Tibial nerve (tissue), 4 donors: ENCODE measurements around the gene ATXN1L. TPM values are rescaled to one million over a fixed set of nuclear protein-coding genes. Genes with fewer than 3 reads are reported as not detected.

ENCODE experiments used
- DNase-seq, 2 donors: peaks; one replicate each; pipeline ENCODE4 v3.0.0-alpha.2; 2019; ENCODE audit warnings: low spot score in 2 of 2
- H3K27ac ChIP-seq, 4 donors: fragments of 200-600 bp; sonication (generic) in 3 of 4; one replicate each; pipeline ENCODE4 v1.5.1; 2017 to 2019; ENCODE audit warnings: mild to moderate bottlenecking in 1 of 4
- H3K27me3 ChIP-seq, 2 donors: fragments of 200-600 bp; sonication (generic) in 1 of 2; one replicate each; pipeline versions ENCODE4 v1.5.1 to v1.6.0; 2017 to 2019
- H3K36me3 ChIP-seq, 3 donors: fragments of 200-600 bp; sonication (generic); one replicate each; pipeline ENCODE4 v1.5.1; 2018 to 2019
- H3K4me1 ChIP-seq, 4 donors: fragments of 200-600 bp; sonication (generic) in 3 of 4; one replicate each; pipeline ENCODE4 v1.5.1; 2017 to 2019
- H3K4me3 ChIP-seq, 4 donors: fragments of 200-600 bp; sonication (generic) in 3 of 4; one replicate each; pipeline ENCODE4 v1.5.1; 2017 to 2019; ENCODE audit warnings: mild to moderate bottlenecking in 1 of 4, moderate library complexity in 1 of 4
- H3K9me3 ChIP-seq, 4 donors: fragments of 200-600 bp; sonication (generic) in 3 of 4; one replicate each; pipeline ENCODE4 v1.5.1; 2017 to 2019
- CTCF ChIP-seq, 5 experiments: fragments of 200-600 bp in 3 of 5; fragments of 450-650 bp in 2 of 5; sonication (generic) in 3 of 5; IDR thresholded peaks; one replicate each; pipeline ENCODE4 v1.5.1; 2016 to 2019; ENCODE audit warnings: antibody characterized with exemption in 5 of 5, mild to moderate bottlenecking in 3 of 5, moderate library complexity in 2 of 5
- EP300 ChIP-seq, 2 donors: sonication (generic); formaldehyde crosslinking; IDR thresholded peaks; one replicate each; pipeline ENCODE4 v1.6.1; 2017; ENCODE audit warnings: antibody characterized with exemption in 2 of 2, mild to moderate bottlenecking in 1 of 2
- POLR2A ChIP-seq, 2 donors: fragments of 450-650 bp; IDR thresholded peaks; one replicate each; pipeline ENCODE4 v1.6.1; 2017; ENCODE audit warnings: antibody characterized with exemption in 2 of 2, mild to moderate bottlenecking in 2 of 2, moderate library complexity in 2 of 2
- WGBS, 2 donors: methylation state at CpG; one replicate each; pipeline ENCODE4 v1.1.5; 2018; 5-methylcytosine and 5-hydroxymethylcytosine counted together
- total RNA-seq, 4 donors: library from RNA; depleted of rRNA; stranded (reverse); fragments of >200 nt; gene quantifications; one replicate each; pipeline ENCODE4 v1.1.0, GENCODE V29; 2016

Gene ATXN1L
- total RNA-seq, 4 donors from 2014 or later = 24.9 to 35.1 (median 30.0) TPM

GRCh38 chr16:71883849-71884638 is 38.3 kb downstream of the ATXN1L start, which contains the start of gene ZNF821:
Gene ZNF821, minus strand, starts transcription at chr16:71884182. Its CDS starts 4,236 bp downstream, at chr16:71879946.
- Histone ChIP-seq H3K9me3 (no peaks in the 10 kb centered on the region), H3K27me3 (no peaks in the 10 kb centered on the region), H3K4me3 (peak within 1 kb of the TSS; percentile 78 to 99 (median 88)), H3K27ac (peak within 1 kb of the TSS; percentile 91 to 96 (median 94)), H3K36me3 (peaks cover 0 to 17% (median 6%) of the 10 kb centered on the region in 3 donors), H3K4me1 (peaks cover 0 to 30% (median 7%) of the 10 kb centered on the region in 4 donors)
- peak; percentile 49 to 55 for DNase-seq
- WGBS, 2 donors = 0 to 1% methylated on average over 21 to 31 of the region's 85 CpGs
- no peak for TF ChIP-seq EP300 (IDR thresholded peaks at IDR 0.05)
- peak in 1 of 2 donors; percentile 38 for TF ChIP-seq POLR2A (IDR thresholded peaks at IDR 0.05)
- TF ChIP-seq CTCF (IDR thresholded peaks at IDR 0.05) = peak; percentile 25 to 60 (median 34)

GRCh38 chr16:71885261-71885650 is 39.5 kb downstream of the ATXN1L start:
- no peaks in the 10 kb centered on the region for H3K27me3 ChIP-seq
- no peaks in the 10 kb centered on the region for H3K9me3 ChIP-seq
- H3K27ac ChIP-seq = no peak overlapping the region
- TF ChIP-seq EP300 (IDR thresholded peaks at IDR 0.05) (no peak), CTCF (IDR thresholded peaks at IDR 0.05) (no peak), POLR2A (IDR thresholded peaks at IDR 0.05) (no peak)
- H3K4me1 ChIP-seq = peaks cover 0 to 27% (median 7%) of the 10 kb centered on the region in 4 donors
- DNase-seq = no peak
- no peak overlapping the region for H3K4me3 ChIP-seq
- WGBS, 2 donors = 47 to 49% methylated on average over 4 of the region's 4 CpGs
- peaks cover 0 to 9% (median 0%) of the 10 kb centered on the region in 3 donors for H3K36me3 ChIP-seq

- no peak overlapping the region for H3K4me3 ChIP-seq
- no peak for DNase-seq
- no peak overlapping the region for H3K27ac ChIP-seq
- H3K27me3 ChIP-seq = no peaks in the 10 kb centered on the region
- TF ChIP-seq EP300 (IDR thresholded peaks at IDR 0.05) (no peak), CTCF (IDR thresholded peaks at IDR 0.05) (no peak), POLR2A (IDR thresholded peaks at IDR 0.05) (no peak)
- no peaks in the 10 kb centered on the region for H3K36me3 ChIP-seq
- WGBS, 2 donors = 94 to 95% methylated on average over 3 of the region's 3 CpGs
- peaks cover 0 to 13% (median 2%) of the 10 kb centered on the region in 4 donors for H3K4me1 ChIP-seq
- no peaks in the 10 kb centered on the region for H3K9me3 ChIP-seq
Observed at GRCh38 chr16:71889147-71889546, 43.4 kb downstream of the ATXN1L start.

GRCh38 chr16:71893888-71894228 is 48.1 kb downstream of the ATXN1L start:
- no peaks in the 10 kb centered on the region for H3K9me3 ChIP-seq
- no peaks in the 10 kb centered on the region for H3K27me3 ChIP-seq
- H3K4me1 ChIP-seq = peaks cover 0 to 30% (median 13%) of the 10 kb centered on the region in 4 donors
- DNase-seq = no peak
- 49 to 51% methylated on average over 7 of the region's 7 CpGs for WGBS, 2 donors
- no peak for TF ChIP-seq EP300 (IDR thresholded peaks at IDR 0.05)
- TF ChIP-seq POLR2A (IDR thresholded peaks at IDR 0.05) = no peak
- no peak for TF ChIP-seq CTCF (IDR thresholded peaks at IDR 0.05)
- H3K4me3 ChIP-seq = peak overlapping the region; percentile 77 to 94 (median 92)
- no peaks in the 10 kb centered on the region for H3K36me3 ChIP-seq
- H3K27ac ChIP-seq = peak overlapping the region; percentile 95 to 100 (median 99)

- WGBS, 2 donors = 0% methylated on average over 31 of the region's 31 CpGs
- DNase-seq = peak; percentile 23 to 54
Observed at GRCh38 chr16:71894229-71894920, 48.6 kb downstream of the ATXN1L start.

More at GRCh38 chr16:71894229-71894920, 48.6 kb downstream of the ATXN1L start:
- Histone ChIP-seq H3K36me3 (no peaks in the 10 kb centered on the region), H3K27ac (peak overlapping the region; percentile 95 to 100 (median 99)), H3K27me3 (no peaks in the 10 kb centered on the region), H3K9me3 (no peaks in the 10 kb centered on the region), H3K4me1 (peaks cover 0 to 35% (median 15%) of the 10 kb centered on the region in 4 donors), H3K4me3 (peak overlapping the region; percentile 77 to 94 (median 92))
- no peak for TF ChIP-seq CTCF (IDR thresholded peaks at IDR 0.05)
- peak in 1 of 2 donors; percentile 14 for TF ChIP-seq POLR2A (IDR thresholded peaks at IDR 0.05)
- peak in 1 of 2 donors; percentile 33 for TF ChIP-seq EP300 (IDR thresholded peaks at IDR 0.05)
